SK-N-SH (cell line): ENCODE results near the gene SNRPN. TPM values are rescaled to one million over a fixed set of nuclear protein-coding genes. Genes with fewer than 3 reads are reported as not detected.

Source experiments
- CTCF ChIA-PET: fragments of 300-600, 350-600 bp; formaldehyde crosslinking; extraction: SDS; loops from one replicate; lab custom pipeline; 2021; lab: Yijun Ruan, JAX
- POLR2A ChIA-PET: fragments of 350-600 bp; sonication (Branson Sonifier 250); formaldehyde crosslinking; extraction: SDS; loops from one replicate; lab custom pipeline; 2020; ENCODE audit warnings: antibody characterized with exemption, inconsistent platforms; lab: Yijun Ruan, JAX
- DNase-seq: peaks from one replicate; pipeline ENCODE4 v3.0.0; 2012
- H2AFZ ChIP-seq: fragments of 200-600 bp; sonication (generic); 2 replicates; pipeline ENCODE4 v1.8.1; 2016; ENCODE audit warnings: antibody characterized with exemption, mild to moderate bottlenecking, low read depth
- H3F3A ChIP-seq: fragments of 200-600 bp; sonication (generic); replicated peaks from 2 replicates; pipeline ENCODE3; 2016; ENCODE audit warnings: antibody characterized with exemption, mild to moderate bottlenecking; ENCODE audit not compliant: insufficient read depth
- H3K27ac ChIP-seq, 2 experiments: fragments of 200-500 bp in 1 of 2; fragments of 200-600 bp in 1 of 2; sonication (Bioruptor generic) in 1 of 2; sonication (generic), shearing (Covaris generic) in 1 of 2; 2 replicates each; pipeline versions ENCODE4 v1.5.1 to v1.6.1; 2014 to 2016; ENCODE audit warnings: low read depth in 2 of 2, inconsistent platforms in 1 of 2, low read length in 1 of 2, mild to moderate bottlenecking in 1 of 2, mixed read lengths in 1 of 2
- H3K27me3 ChIP-seq: fragments of 200-600 bp; sonication (generic), shearing (Covaris generic); 2 replicates; pipeline ENCODE4 v1.6.1; 2016; ENCODE audit warnings: mixed run types; ENCODE audit not compliant: insufficient read depth
- H3K36me3 ChIP-seq, 2 experiments: fragments of 200-500 bp in 1 of 2; fragments of 200-600 bp in 1 of 2; sonication (Bioruptor generic) in 1 of 2; sonication (generic) in 1 of 2; replicated peaks in 1 of 2; 2 replicates each; pipeline versions ENCODE3 to v1.5.1; 2014 to 2016; ENCODE audit warnings: low read length in 1 of 2, mild to moderate bottlenecking in 1 of 2; ENCODE audit not compliant: insufficient read depth in 2 of 2, control insufficient read depth in 1 of 2
- H3K4me1 ChIP-seq, 2 experiments: fragments of 200-500 bp in 1 of 2; fragments of 200-600 bp in 1 of 2; sonication (Bioruptor generic) in 1 of 2; sonication (generic), shearing (Covaris generic) in 1 of 2; 2 replicates each; pipeline versions ENCODE4 v1.5.1 to v1.6.1; 2014 to 2016; ENCODE audit warnings: low read depth in 1 of 2, low read length in 1 of 2, mixed run types in 1 of 2; ENCODE audit not compliant: insufficient read depth in 2 of 2, control insufficient read depth in 1 of 2
- H3K4me2 ChIP-seq: fragments of 200-600 bp; sonication (generic), shearing (Covaris generic); 2 replicates; pipeline ENCODE4 v1.6.1; 2017; ENCODE audit warnings: mixed run types
- H3K4me3 ChIP-seq, 2 experiments: fragments of 200-500 bp in 1 of 2; fragments of 200-600 bp in 1 of 2; sonication (Bioruptor generic) in 1 of 2; sonication (generic), shearing (Covaris generic) in 1 of 2; 2 replicates each; pipeline versions ENCODE4 v1.5.1 to v1.8.1; 2014 to 2016; ENCODE audit warnings: low read depth in 2 of 2, inconsistent platforms in 1 of 2, low read length in 1 of 2, mild to moderate bottlenecking in 1 of 2, mixed read lengths in 1 of 2, moderate library complexity in 1 of 2
- H3K79me2 ChIP-seq: fragments of 200-600 bp; sonication (generic); 2 replicates; pipeline ENCODE4 v1.8.1; 2017; ENCODE audit warnings: mild to moderate bottlenecking; ENCODE audit not compliant: insufficient read depth
- H3K9ac ChIP-seq: fragments of 200-600 bp; sonication (generic); 2 replicates; pipeline ENCODE4 v1.6.1; 2017; ENCODE audit warnings: mixed run types
- H3K9me2 ChIP-seq: fragments of 200-600 bp; sonication (generic); 2 replicates; pipeline ENCODE4 v1.6.1; 2017; ENCODE audit warnings: mixed run types
- H3K9me3 ChIP-seq: fragments of 200-600 bp; sonication (generic); 2 replicates; pipeline ENCODE4 v1.6.1; 2017; ENCODE audit warnings: mixed run types, mild to moderate bottlenecking, moderate library complexity
- H4K20me1 ChIP-seq: fragments of 200-600 bp; sonication (generic); 2 replicates; pipeline ENCODE4 v1.6.1; 2017; ENCODE audit warnings: mild to moderate bottlenecking, mixed run types; ENCODE audit not compliant: insufficient read depth
- CHD2 ChIP-seq: fragments of 150-350 bp; IDR thresholded peaks from 2 replicates; pipeline ENCODE4 v1.6.1; 2018; ENCODE audit warnings: low read length; ENCODE audit not compliant: partially characterized antibody
- ELF1 ChIP-seq: IDR thresholded peaks from 2 replicates; pipeline ENCODE4 v1.4.0; 2012
- EP300 ChIP-seq, 2 experiments: IDR thresholded peaks; 2 replicates each; pipeline versions ENCODE4 v1.4.0 to v1.6.1; 2012; ENCODE audit warnings: borderline replicate concordance in 1 of 2, low read depth in 1 of 2, low read length in 1 of 2
- EZH2phosphoT487 ChIP-seq: fragments of 200-600 bp; sonication (generic); IDR thresholded peaks from 2 replicates; pipeline ENCODE4 v1.6.1; 2017; ENCODE audit warnings: low read depth, mixed run types, mild to moderate bottlenecking, antibody characterized with exemption, moderate library complexity, borderline replicate concordance
- FOSL2 ChIP-seq: IDR thresholded peaks from 2 replicates; pipeline ENCODE4 v1.4.0; 2012; ENCODE audit warnings: low read depth, mild to moderate bottlenecking, moderate library complexity, borderline replicate concordance
- FOXM1 ChIP-seq: IDR thresholded peaks from 2 replicates; pipeline ENCODE4 v1.4.0; 2012; ENCODE audit warnings: low read depth, mild to moderate bottlenecking
- GABPA ChIP-seq: IDR thresholded peaks from 2 replicates; pipeline ENCODE4 v1.4.0; 2012; ENCODE audit warnings: low read depth, mild to moderate bottlenecking
- GATA2 ChIP-seq: sonication (generic); formaldehyde crosslinking; IDR thresholded peaks from 2 replicates; pipeline ENCODE4 v1.5.0; 2020; ENCODE audit warnings: mild to moderate bottlenecking, missing genetic modification reagents
- JUND ChIP-seq: IDR thresholded peaks from 2 replicates; pipeline ENCODE4 v1.4.0; 2012
- MAX ChIP-seq: IDR thresholded peaks from 2 replicates; pipeline ENCODE4 v1.4.0; 2012; ENCODE audit warnings: low read depth
- MXI1 ChIP-seq: IDR thresholded peaks from 2 replicates; pipeline ENCODE4 v1.6.1; 2012; ENCODE audit warnings: mild to moderate bottlenecking, low read depth, low read length, improper control_type of control experiment
- NFIC ChIP-seq: IDR thresholded peaks from 2 replicates; pipeline ENCODE4 v1.4.0; 2012; ENCODE audit warnings: borderline replicate concordance
- NRF1 ChIP-seq: IDR thresholded peaks from 2 replicates; pipeline ENCODE4 v1.6.1; 2012; ENCODE audit warnings: low read depth, mild to moderate bottlenecking, low read length
- POLR2AphosphoS5 ChIP-seq: IDR thresholded peaks from 2 replicates; pipeline ENCODE4 v1.6.1; 2012; ENCODE audit warnings: low read depth, low read length
- RAD21 ChIP-seq: IDR thresholded peaks from 2 replicates; pipeline ENCODE4 v1.6.1; 2012; ENCODE audit warnings: mild to moderate bottlenecking, low read length
- RFX5 ChIP-seq: IDR thresholded peaks from 2 replicates; pipeline ENCODE4 v1.6.1; 2012; ENCODE audit warnings: mild to moderate bottlenecking, improper control_type of control experiment, low read length
- RXRA ChIP-seq: IDR thresholded peaks from 2 replicates; pipeline ENCODE4 v1.4.0; 2012; ENCODE audit warnings: low read depth, mild to moderate bottlenecking, borderline replicate concordance
- TAF1 ChIP-seq: IDR thresholded peaks from 2 replicates; pipeline ENCODE4 v1.6.1; 2012; ENCODE audit warnings: low read depth, mild to moderate bottlenecking, low read length, moderate library complexity, borderline replicate concordance
- TCF12 ChIP-seq: IDR thresholded peaks from 2 replicates; pipeline ENCODE4 v1.4.0; 2012
- TEAD4 ChIP-seq: IDR thresholded peaks from 2 replicates; pipeline ENCODE4 v1.4.0; 2012; ENCODE audit warnings: mild to moderate bottlenecking, borderline replicate concordance; ENCODE audit not compliant: insufficient read depth
- USF2 ChIP-seq: fragments of 150-350 bp; IDR thresholded peaks from 2 replicates; pipeline ENCODE4 v1.6.1; 2017; ENCODE audit warnings: antibody characterized with exemption, low read length, low read depth, borderline replicate concordance
- YY1 ChIP-seq: IDR thresholded peaks from 2 replicates; pipeline ENCODE4 v1.4.0; 2012; ENCODE audit warnings: low read depth, mild to moderate bottlenecking
- ZBTB33 ChIP-seq: IDR thresholded peaks from 2 replicates; pipeline ENCODE4 v1.4.0; 2012; ENCODE audit warnings: low read depth, borderline replicate concordance
- WGBS: methylation state at CpG from one replicate; pipeline ENCODE4 v1.1.6; 2017; ENCODE audit warnings: low lambda C conversion rate; 5-methylcytosine and 5-hydroxymethylcytosine counted together
- polyA plus RNA-seq, 3 experiments: library from polyadenylated mRNA; depleted of rRNA; stranded (reverse); fragments of >200 nt; gene quantifications; 2 replicates each; pipeline ENCODE4 v1.2.3, GENCODE V29; 2012
- TF ChIP-seq, protein P1 (sequence below): IDR thresholded peaks from 2 replicates; pipeline ENCODE4 v1.6.1; 2012; ENCODE audit warnings: mild to moderate bottlenecking, low read depth, low read length, moderate library complexity
- TF ChIP-seq, protein P2 (sequence below): IDR thresholded peaks from 2 replicates; pipeline ENCODE4 v1.4.0; 2012; ENCODE audit warnings: low read depth, borderline replicate concordance

Gene SNRPN
- polyA plus RNA-seq, 1 of the 3 experiments (the other 2 are of a cell fraction) = 147 TPM

DNA sequence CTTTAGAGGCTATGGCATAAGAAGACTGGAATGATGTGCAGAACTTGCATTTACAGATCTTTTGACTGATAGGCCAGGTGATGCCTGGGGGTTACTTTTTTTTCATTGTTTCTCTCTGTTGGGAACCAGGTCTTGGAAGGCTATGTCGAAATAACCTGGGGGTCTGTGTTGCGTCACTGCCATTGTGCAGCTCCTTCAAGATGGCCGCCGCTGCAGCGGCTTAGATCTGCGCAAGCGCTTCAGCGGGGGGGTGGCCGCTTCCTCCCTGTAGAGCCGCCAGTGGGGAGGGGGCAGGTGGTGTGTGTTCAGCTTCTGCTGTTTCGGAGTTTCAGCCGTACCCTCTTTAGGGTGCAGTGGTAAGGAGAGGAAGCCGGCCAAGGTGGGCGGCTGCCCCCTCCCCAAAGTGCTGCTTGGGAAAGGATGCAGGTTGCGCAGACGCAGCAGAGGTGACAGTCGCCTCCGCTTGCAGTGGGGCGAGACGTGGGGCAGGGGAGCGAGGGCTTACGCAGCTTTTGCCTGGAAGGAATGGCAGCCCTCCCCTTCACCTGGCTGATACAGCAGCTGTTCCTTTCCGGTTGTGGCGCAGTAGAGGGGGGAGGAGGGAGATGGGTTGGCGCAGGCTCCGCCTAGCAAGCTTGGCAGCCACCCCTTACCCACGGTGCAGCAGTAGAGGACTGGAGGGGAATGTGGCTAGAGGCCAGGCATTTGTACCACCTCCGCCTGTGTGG is 1.5 kb downstream of the SNRPN start:
- H3K79me2 ChIP-seq = peaks cover 61% of the 10 kb centered on the region
- CTCF ChIA-PET = no interaction called here
- WGBS = 6% methylated on average over 12 of the region's 28 CpGs

More for the DNA sequence above, 1.5 kb downstream of the SNRPN start:
- Histone ChIP-seq H3K4me3 (peak overlapping the region; percentile 70 to 73), H3K9me3 (no peaks in the 10 kb centered on the region), H3K27me3 (no peaks in the 10 kb centered on the region), H3K36me3 (peaks cover 0 to 9% of the 10 kb centered on the region in 2 experiments), H3F3A (peaks cover 8% of the 10 kb centered on the region), H3K4me2 (peak overlapping the region; percentile 68), H3K9me2 (no peaks in the 10 kb centered on the region), H3K4me1 (peaks cover 0 to 3% of the 10 kb centered on the region in 2 experiments; a peak in 2 of 4 replicates), H2AFZ (peak overlapping the region; percentile 84; the same call in 1 of the 2 replicates), H3K9ac (peak overlapping the region; percentile 76), H3K27ac (peak overlapping the region; percentile 78 to 96), H4K20me1 (peaks cover 12% of the 10 kb centered on the region; the same call in 1 of the 2 replicates)
- peak; percentile 79 for DNase-seq
- POLR2A ChIA-PET = interaction anchor here (0.6 kb wide), 1 partner anchor 11 kb away, joined by 8 read pairs; no protein-coding TSS in a partner anchor
- no peak for TF ChIP-seq FOXM1
- TF ChIP-seq GATA2 (CRISPR knock-in tag) = 0 out of 2 replicates have a peak, but pooled peaks have one; percentile 12
- peak; percentile 87 for TF ChIP-seq YY1
- TF ChIP-seq, protein P1, sequence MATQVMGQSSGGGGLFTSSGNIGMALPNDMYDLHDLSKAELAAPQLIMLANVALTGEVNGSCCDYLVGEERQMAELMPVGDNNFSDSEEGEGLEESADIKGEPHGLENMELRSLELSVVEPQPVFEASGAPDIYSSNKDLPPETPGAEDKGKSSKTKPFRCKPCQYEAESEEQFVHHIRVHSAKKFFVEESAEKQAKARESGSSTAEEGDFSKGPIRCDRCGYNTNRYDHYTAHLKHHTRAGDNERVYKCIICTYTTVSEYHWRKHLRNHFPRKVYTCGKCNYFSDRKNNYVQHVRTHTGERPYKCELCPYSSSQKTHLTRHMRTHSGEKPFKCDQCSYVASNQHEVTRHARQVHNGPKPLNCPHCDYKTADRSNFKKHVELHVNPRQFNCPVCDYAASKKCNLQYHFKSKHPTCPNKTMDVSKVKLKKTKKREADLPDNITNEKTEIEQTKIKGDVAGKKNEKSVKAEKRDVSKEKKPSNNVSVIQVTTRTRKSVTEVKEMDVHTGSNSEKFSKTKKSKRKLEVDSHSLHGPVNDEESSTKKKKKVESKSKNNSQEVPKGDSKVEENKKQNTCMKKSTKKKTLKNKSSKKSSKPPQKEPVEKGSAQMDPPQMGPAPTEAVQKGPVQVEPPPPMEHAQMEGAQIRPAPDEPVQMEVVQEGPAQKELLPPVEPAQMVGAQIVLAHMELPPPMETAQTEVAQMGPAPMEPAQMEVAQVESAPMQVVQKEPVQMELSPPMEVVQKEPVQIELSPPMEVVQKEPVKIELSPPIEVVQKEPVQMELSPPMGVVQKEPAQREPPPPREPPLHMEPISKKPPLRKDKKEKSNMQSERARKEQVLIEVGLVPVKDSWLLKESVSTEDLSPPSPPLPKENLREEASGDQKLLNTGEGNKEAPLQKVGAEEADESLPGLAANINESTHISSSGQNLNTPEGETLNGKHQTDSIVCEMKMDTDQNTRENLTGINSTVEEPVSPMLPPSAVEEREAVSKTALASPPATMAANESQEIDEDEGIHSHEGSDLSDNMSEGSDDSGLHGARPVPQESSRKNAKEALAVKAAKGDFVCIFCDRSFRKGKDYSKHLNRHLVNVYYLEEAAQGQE = no peak
- 0 out of 2 replicates have a peak, but pooled peaks have one; percentile 17 for TF ChIP-seq GABPA
- TF ChIP-seq TAF1 = peak; percentile 62
- no peak for TF ChIP-seq USF2
- no peak for TF ChIP-seq RFX5
- no peak for TF ChIP-seq EZH2phosphoT487
- no peak for TF ChIP-seq ELF1
- TF ChIP-seq, protein P2, sequence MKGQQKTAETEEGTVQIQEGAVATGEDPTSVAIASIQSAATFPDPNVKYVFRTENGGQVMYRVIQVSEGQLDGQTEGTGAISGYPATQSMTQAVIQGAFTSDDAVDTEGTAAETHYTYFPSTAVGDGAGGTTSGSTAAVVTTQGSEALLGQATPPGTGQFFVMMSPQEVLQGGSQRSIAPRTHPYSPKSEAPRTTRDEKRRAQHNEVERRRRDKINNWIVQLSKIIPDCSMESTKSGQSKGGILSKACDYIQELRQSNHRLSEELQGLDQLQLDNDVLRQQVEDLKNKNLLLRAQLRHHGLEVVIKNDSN = no peak
- TF ChIP-seq JUND = no peak
- TF ChIP-seq NFIC = peak; percentile 40; the same call in 1 of the 2 replicates
- no peak for TF ChIP-seq RAD21
- TF ChIP-seq RXRA = no peak
- TF ChIP-seq TEAD4 = no peak
- TF ChIP-seq ZBTB33 = no peak
- TF ChIP-seq MAX = 0 out of 2 replicates have a peak, but pooled peaks have one; percentile 8
- peak; percentile 37; the same call in 1 of the 2 replicates for TF ChIP-seq TCF12
- TF ChIP-seq CHD2 = peak; percentile 34
- no peak for TF ChIP-seq POLR2AphosphoS5
- no peak for TF ChIP-seq FOSL2
- TF ChIP-seq MXI1 = peak; percentile 80
- TF ChIP-seq NRF1 = peak; percentile 62
- TF ChIP-seq EP300 (IDR thresholded peaks at IDR 0.05; ENCODE audit: borderline replicate concordance in 1 of 2, low read depth in 1 of 2, low read length in 1 of 2) = peak in 1 of 2 experiments; percentile 28; a peak in 1 of 4 replicates
